HEK293 (cell line): ENCODE results near the gene LYSMD2.

Source experiments
- ZNF140 ChIP-seq: fragments of 450-650 bp; formaldehyde crosslinking; IDR thresholded peaks from 2 replicates; pipeline ENCODE4 v1.5.1; 2016; ENCODE audit warnings: missing biosample characterization, missing genetic modification characterization
- ZNF623 ChIP-seq: fragments of 450-650 bp; formaldehyde crosslinking; IDR thresholded peaks from 2 replicates; pipeline ENCODE4 v1.5.1; 2016; ENCODE audit warnings: missing biosample characterization, missing genetic modification characterization
- TF ChIP-seq, protein P1 (sequence below): fragments of 450-650 bp; formaldehyde crosslinking; IDR thresholded peaks from 2 replicates; pipeline ENCODE4 v1.5.1; 2016; ENCODE audit warnings: missing biosample characterization, missing genetic modification characterization
- TF ChIP-seq, protein P2 (sequence below): fragments of 450-650 bp; formaldehyde crosslinking; IDR thresholded peaks from 2 replicates; pipeline ENCODE4 v1.5.1; 2016; ENCODE audit warnings: missing biosample characterization, missing genetic modification characterization
- TF ChIP-seq, protein P3 (sequence below): fragments of 450-650 bp; formaldehyde crosslinking; IDR thresholded peaks from 2 replicates; pipeline ENCODE4 v1.5.1; 2016; ENCODE audit warnings: missing biosample characterization, missing genetic modification characterization

DNA sequence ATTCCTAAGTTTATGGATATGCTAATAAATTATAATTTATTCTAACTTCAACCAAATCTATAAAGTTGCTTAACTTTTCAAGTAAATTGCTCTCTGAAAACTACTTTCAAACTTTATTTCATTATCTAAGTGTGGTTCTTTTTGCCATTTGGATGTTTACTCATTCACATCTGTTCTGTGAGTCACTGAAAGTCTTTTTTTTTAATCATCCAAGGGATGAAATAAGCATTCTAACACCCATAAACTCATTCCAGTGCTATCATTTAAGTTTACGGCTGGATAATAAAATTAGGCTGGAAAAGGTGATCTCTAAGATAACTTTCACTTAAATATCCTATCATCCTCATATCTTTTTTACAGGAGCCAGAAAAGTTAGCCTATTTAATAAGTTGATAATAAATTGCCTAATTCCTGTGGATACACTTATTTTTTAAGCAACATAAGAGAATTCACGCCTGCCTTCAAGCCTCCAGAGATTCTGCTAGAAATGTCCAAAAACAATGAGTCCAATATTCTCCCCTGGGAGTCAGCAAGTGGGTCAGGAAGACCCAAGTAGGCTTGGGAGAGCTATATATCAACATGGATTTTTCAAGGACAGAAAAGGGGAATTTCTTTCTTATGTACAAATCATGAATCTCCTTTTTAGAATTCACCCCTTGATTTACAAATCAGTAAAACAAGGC is 30.4 kb downstream of the LYSMD2 start:
- TF ChIP-seq, protein P1, sequence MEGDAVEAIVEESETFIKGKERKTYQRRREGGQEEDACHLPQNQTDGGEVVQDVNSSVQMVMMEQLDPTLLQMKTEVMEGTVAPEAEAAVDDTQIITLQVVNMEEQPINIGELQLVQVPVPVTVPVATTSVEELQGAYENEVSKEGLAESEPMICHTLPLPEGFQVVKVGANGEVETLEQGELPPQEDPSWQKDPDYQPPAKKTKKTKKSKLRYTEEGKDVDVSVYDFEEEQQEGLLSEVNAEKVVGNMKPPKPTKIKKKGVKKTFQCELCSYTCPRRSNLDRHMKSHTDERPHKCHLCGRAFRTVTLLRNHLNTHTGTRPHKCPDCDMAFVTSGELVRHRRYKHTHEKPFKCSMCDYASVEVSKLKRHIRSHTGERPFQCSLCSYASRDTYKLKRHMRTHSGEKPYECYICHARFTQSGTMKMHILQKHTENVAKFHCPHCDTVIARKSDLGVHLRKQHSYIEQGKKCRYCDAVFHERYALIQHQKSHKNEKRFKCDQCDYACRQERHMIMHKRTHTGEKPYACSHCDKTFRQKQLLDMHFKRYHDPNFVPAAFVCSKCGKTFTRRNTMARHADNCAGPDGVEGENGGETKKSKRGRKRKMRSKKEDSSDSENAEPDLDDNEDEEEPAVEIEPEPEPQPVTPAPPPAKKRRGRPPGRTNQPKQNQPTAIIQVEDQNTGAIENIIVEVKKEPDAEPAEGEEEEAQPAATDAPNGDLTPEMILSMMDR = no peak
- TF ChIP-seq, protein P2, sequence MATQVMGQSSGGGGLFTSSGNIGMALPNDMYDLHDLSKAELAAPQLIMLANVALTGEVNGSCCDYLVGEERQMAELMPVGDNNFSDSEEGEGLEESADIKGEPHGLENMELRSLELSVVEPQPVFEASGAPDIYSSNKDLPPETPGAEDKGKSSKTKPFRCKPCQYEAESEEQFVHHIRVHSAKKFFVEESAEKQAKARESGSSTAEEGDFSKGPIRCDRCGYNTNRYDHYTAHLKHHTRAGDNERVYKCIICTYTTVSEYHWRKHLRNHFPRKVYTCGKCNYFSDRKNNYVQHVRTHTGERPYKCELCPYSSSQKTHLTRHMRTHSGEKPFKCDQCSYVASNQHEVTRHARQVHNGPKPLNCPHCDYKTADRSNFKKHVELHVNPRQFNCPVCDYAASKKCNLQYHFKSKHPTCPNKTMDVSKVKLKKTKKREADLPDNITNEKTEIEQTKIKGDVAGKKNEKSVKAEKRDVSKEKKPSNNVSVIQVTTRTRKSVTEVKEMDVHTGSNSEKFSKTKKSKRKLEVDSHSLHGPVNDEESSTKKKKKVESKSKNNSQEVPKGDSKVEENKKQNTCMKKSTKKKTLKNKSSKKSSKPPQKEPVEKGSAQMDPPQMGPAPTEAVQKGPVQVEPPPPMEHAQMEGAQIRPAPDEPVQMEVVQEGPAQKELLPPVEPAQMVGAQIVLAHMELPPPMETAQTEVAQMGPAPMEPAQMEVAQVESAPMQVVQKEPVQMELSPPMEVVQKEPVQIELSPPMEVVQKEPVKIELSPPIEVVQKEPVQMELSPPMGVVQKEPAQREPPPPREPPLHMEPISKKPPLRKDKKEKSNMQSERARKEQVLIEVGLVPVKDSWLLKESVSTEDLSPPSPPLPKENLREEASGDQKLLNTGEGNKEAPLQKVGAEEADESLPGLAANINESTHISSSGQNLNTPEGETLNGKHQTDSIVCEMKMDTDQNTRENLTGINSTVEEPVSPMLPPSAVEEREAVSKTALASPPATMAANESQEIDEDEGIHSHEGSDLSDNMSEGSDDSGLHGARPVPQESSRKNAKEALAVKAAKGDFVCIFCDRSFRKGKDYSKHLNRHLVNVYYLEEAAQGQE (tag by site-specific recombination) = no peak
- TF ChIP-seq, protein P3, sequence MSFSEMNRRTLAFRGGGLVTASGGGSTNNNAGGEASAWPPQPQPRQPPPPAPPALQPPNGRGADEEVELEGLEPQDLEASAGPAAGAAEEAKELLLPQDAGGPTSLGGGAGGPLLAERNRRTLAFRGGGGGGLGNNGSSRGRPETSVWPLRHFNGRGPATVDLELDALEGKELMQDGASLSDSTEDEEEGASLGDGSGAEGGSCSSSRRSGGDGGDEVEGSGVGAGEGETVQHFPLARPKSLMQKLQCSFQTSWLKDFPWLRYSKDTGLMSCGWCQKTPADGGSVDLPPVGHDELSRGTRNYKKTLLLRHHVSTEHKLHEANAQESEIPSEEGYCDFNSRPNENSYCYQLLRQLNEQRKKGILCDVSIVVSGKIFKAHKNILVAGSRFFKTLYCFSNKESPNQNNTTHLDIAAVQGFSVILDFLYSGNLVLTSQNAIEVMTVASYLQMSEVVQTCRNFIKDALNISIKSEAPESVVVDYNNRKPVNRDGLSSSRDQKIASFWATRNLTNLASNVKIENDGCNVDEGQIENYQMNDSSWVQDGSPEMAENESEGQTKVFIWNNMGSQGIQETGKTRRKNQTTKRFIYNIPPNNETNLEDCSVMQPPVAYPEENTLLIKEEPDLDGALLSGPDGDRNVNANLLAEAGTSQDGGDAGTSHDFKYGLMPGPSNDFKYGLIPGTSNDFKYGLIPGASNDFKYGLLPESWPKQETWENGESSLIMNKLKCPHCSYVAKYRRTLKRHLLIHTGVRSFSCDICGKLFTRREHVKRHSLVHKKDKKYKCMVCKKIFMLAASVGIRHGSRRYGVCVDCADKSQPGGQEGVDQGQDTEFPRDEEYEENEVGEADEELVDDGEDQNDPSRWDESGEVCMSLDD (tag by site-specific recombination) = no peak
- TF ChIP-seq ZNF623 (tag by site-specific recombination) (no peak), ZNF140 (tag by site-specific recombination) (no peak)
